Measurements from ENCODE around the gene CSNK2B. TPM values are rescaled to one million over a fixed set of nuclear protein-coding genes. Genes with fewer than 3 reads are reported as not detected.
A peak's percentile ranks its signal among the peaks of the same experiment; 100 is the strongest.

Gene CSNK2B
- total RNA-seq, 2 donors from 2014 or later, result 84.8 to 116 TPM

GRCh38 chr6:31658983-31659648 is 6.8 kb upstream of the CSNK2B start:
- DNase-seq (no peak), ATAC-seq (no peak)
- intact Hi-C loops (cut with DNase I), result no loop called here

GRCh38 chr6:31659649-31660380 is 6.1 kb upstream of the CSNK2B start:
- intact Hi-C loops (cut with DNase I), result no loop called here
- no peak for DNase-seq
- ATAC-seq, result peak in 1 of 2 donors; percentile 4

- intact Hi-C loops (cut with DNase I), result no loop called here
- peak; percentile 86 for ATAC-seq
- peak; percentile 93 for DNase-seq
These were observed 5.3 kb upstream of the CSNK2B start, which contains the start of gene C6orf47 for GRCh38 chr6:31660381-31661261. Gene C6orf47 (minus strand): TSS chr6:31660778. CDS start chr6:31659947, 831 bp downstream.

GRCh38 chr6:31661262-31662123 is 4.4 kb upstream of the CSNK2B start:
- intact Hi-C loops (cut with DNase I), result no loop called here
- ATAC-seq (no peak), DNase-seq (no peak)

GRCh38 chr6:31662124-31662723 is 3.7 kb upstream of the CSNK2B start:
- DNase-seq (no peak), ATAC-seq (no peak)
- intact Hi-C loops (cut with DNase I), result no loop called here

GRCh38 chr6:31663126-31663960 is 2.5 kb upstream of the CSNK2B start:
- DNase-seq (no peak), ATAC-seq (no peak)
- intact Hi-C loops (cut with DNase I), result no loop called here

GRCh38 chr6:31663961-31664789 is 1.7 kb upstream of the CSNK2B start:
- peak in 1 of 2 donors; percentile 9 for ATAC-seq
- DNase-seq, result peak; percentile 64
- intact Hi-C loops (cut with DNase I), result no loop called here

- ATAC-seq (peak; percentile 64 to 67), DNase-seq (peak; percentile 92)
- intact Hi-C loops (cut with DNase I), result no loop called here
These were observed 935 bp upstream of the CSNK2B start, which contains the start of gene GPANK1 for GRCh38 chr6:31664790-31665500. Gene GPANK1 (minus strand): TSS chr6:31664997. CDS start chr6:31664478, 519 bp downstream.

- DNase-seq (no peak), ATAC-seq (no peak)
- intact Hi-C loops (cut with DNase I), result no loop called here
These were observed 571 bp downstream of the CSNK2B start for GRCh38 chr6:31666337-31666965.

GRCh38 chr6:31669676-31670075 is 3.8 kb downstream of the CSNK2B start, which contains the start of gene LY6G5B:
Gene LY6G5B (plus strand): TSS chr6:31669976. CDS start chr6:31670951, 975 bp downstream.
- intact Hi-C loops (cut with DNase I), result no loop called here
- ATAC-seq (no peak), DNase-seq (no peak)

- ATAC-seq (no peak), DNase-seq (no peak)
- intact Hi-C loops (cut with DNase I), result no loop called here
These were observed 10.5 kb downstream of the CSNK2B start for GRCh38 chr6:31676322-31676903.

GRCh38 chr6:31676904-31677303 is 11.0 kb downstream of the CSNK2B start:
- intact Hi-C loops (cut with DNase I), result no loop called here
- DNase-seq (no peak), ATAC-seq (no peak)

- DNase-seq (no peak), ATAC-seq (no peak)
- intact Hi-C loops (cut with DNase I), result no loop called here
These were observed 12.1 kb downstream of the CSNK2B start for GRCh38 chr6:31677955-31678354.

- DNase-seq (peak; percentile 86), ATAC-seq (peak; percentile 84 to 92)
- intact Hi-C loops (cut with DNase I), result loop anchor here (5.0 to 10.0 kb wide), 3 partner anchors 152 to 274 kb away; partner anchors contain the start of genes NELFE (in 1 of the 2) and SKIC2 (in 1 of the 2)
These were observed 14.6 kb downstream of the CSNK2B start, which contains the start of gene LY6G5C for GRCh38 chr6:31680226-31681134. Gene LY6G5C (minus strand): TSS chr6:31681067. CDS start chr6:31680373, 694 bp downstream.

Measured in left cardiac atrium (tissue), 4 donors.